ENCODE results near the gene CLEC3B.

Gene CLEC3B

GRCh38 chr3:44993471-44994205 is 32.5 kb upstream of the CLEC3B start:
- no peak overlapping the region for H3K4me2 ChIP-seq (ENCODE audit: low read depth, low read length, poor library complexity, severe bottlenecking)
- no peaks in the 10 kb centered on the region for H3K9me2 ChIP-seq (replicated peaks; ENCODE audit: insufficient read depth, low read length)
- no peaks in the 10 kb centered on the region for H3K27me3 ChIP-seq (ENCODE audit: low read length)
- H3K27ac ChIP-seq (ENCODE audit: low read depth, low read length) = no peak overlapping the region
- H2AFZ ChIP-seq (ENCODE audit: low read depth, low read length, severe bottlenecking) = no peak overlapping the region
- H3F3A ChIP-seq (ENCODE audit: insufficient read depth) = no peaks in the 10 kb centered on the region
- no peaks in the 10 kb centered on the region; the same call in 1 of the 2 replicates for H4K20me1 ChIP-seq (ENCODE audit: low read depth, low read length)
- H3K9ac ChIP-seq (ENCODE audit: low read length) = no peak overlapping the region
- no peaks in the 10 kb centered on the region for H3K9me3 ChIP-seq (ENCODE audit: insufficient read depth, low read length)
- no peak overlapping the region for H3K4me3 ChIP-seq (ENCODE audit: insufficient read depth, low read length, poor library complexity, severe bottlenecking)
- no peak for TF ChIP-seq CTCF (IDR thresholded peaks at IDR 0.05; ENCODE audit: insufficient read depth, low read length, poor library complexity, severe bottlenecking)
- no peak for TF ChIP-seq EZH2phosphoT487 (conservative IDR thresholded peaks at IDR 0.05; ENCODE audit: low read length)
- H3K79me2 ChIP-seq (ENCODE audit: insufficient read depth, low read length) = peaks cover 12% of the 10 kb centered on the region; the same call in 1 of the 2 replicates
- 0 out of 2 replicates have a peak, but pooled peaks cover 5% of the 10 kb centered on the region for H3K36me3 ChIP-seq (ENCODE audit: low read length)

- Histone ChIP-seq H3K27me3 (ENCODE audit: low read length) (no peaks in the 10 kb centered on the region), H4K20me1 (ENCODE audit: low read depth, low read length) (no peaks in the 10 kb centered on the region), H3K9me2 (replicated peaks; ENCODE audit: insufficient read depth, low read length) (no peaks in the 10 kb centered on the region), H3K36me3 (ENCODE audit: low read length) (0 out of 2 replicates have a peak, but pooled peaks cover 5% of the 10 kb centered on the region), H3K9ac (ENCODE audit: low read length) (no peak overlapping the region), H3K9me3 (ENCODE audit: insufficient read depth, low read length) (no peaks in the 10 kb centered on the region), H3K27ac (ENCODE audit: low read depth, low read length) (no peak overlapping the region), H3F3A (ENCODE audit: insufficient read depth) (no peaks in the 10 kb centered on the region), H3K4me3 (ENCODE audit: insufficient read depth, low read length, poor library complexity, severe bottlenecking) (no peak overlapping the region), H2AFZ (ENCODE audit: low read depth, low read length, severe bottlenecking) (no peak overlapping the region), H3K4me2 (ENCODE audit: low read depth, low read length, poor library complexity, severe bottlenecking) (no peak overlapping the region), H3K79me2 (ENCODE audit: insufficient read depth, low read length) (peaks cover 8% of the 10 kb centered on the region; the same call in 1 of the 2 replicates)
- no peak for TF ChIP-seq EZH2phosphoT487 (conservative IDR thresholded peaks at IDR 0.05; ENCODE audit: low read length)
- TF ChIP-seq CTCF (IDR thresholded peaks at IDR 0.05; ENCODE audit: insufficient read depth, low read length, poor library complexity, severe bottlenecking) = no peak
Observed at GRCh38 chr3:44995142-44995770, 30.8 kb upstream of the CLEC3B start.

GRCh38 chr3:44996556-44996969 is 29.5 kb upstream of the CLEC3B start:
- Histone ChIP-seq H3K27me3 (ENCODE audit: low read length) (no peaks in the 10 kb centered on the region), H3K9me3 (ENCODE audit: insufficient read depth, low read length) (no peaks in the 10 kb centered on the region), H4K20me1 (ENCODE audit: low read depth, low read length) (no peaks in the 10 kb centered on the region), H3F3A (ENCODE audit: insufficient read depth) (no peaks in the 10 kb centered on the region), H3K9me2 (replicated peaks; ENCODE audit: insufficient read depth, low read length) (no peaks in the 10 kb centered on the region), H3K4me2 (ENCODE audit: low read depth, low read length, poor library complexity, severe bottlenecking) (no peak overlapping the region), H3K36me3 (ENCODE audit: low read length) (peaks cover 6% of the 10 kb centered on the region; the same call in 1 of the 2 replicates), H3K4me3 (ENCODE audit: insufficient read depth, low read length, poor library complexity, severe bottlenecking) (no peak overlapping the region), H3K9ac (ENCODE audit: low read length) (no peak overlapping the region), H3K79me2 (ENCODE audit: insufficient read depth, low read length) (peaks cover 8% of the 10 kb centered on the region; the same call in 1 of the 2 replicates), H3K27ac (ENCODE audit: low read depth, low read length) (no peak overlapping the region), H2AFZ (ENCODE audit: low read depth, low read length, severe bottlenecking) (no peak overlapping the region)
- TF ChIP-seq CTCF (IDR thresholded peaks at IDR 0.05; ENCODE audit: insufficient read depth, low read length, poor library complexity, severe bottlenecking) (no peak), EZH2phosphoT487 (conservative IDR thresholded peaks at IDR 0.05; ENCODE audit: low read length) (no peak)

All from SU-DHL-6 (cell line).